Glomerular visceral epithelial cell (primary cell): ENCODE measurements around the gene STOML1.

ENCODE experiments used
- DNase-seq: peaks from one replicate; pipeline ENCODE4 v3.0.0-alpha.2; 2016; ENCODE audit errors: extremely low spot score

Gene STOML1

DNA sequence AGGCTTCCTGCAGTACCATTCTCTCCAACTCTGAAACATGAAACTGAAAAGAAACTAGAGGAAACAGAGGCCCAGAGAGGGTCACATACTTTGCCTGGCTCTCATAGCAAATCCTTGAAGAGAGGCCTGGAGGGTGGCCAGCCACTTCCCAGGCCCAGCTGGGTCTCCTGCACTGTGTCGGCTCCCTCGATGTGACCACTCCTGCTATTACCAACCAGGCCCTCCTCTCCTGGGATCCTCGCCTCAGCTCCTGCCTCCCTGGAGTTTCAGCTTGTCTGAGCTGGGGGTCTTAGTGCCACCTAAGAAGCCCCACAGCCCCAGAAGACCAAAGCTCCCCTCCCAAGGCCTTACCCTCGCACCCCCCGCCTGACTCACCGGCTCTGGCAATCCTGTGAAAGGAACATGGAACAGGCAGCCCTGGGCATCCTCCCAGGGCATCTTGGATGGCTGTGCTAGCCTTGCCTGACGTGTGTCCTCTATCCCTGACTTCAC is 61.3 kb downstream of the STOML1 start:
- peak; percentile 87 for DNase-seq

DNA sequence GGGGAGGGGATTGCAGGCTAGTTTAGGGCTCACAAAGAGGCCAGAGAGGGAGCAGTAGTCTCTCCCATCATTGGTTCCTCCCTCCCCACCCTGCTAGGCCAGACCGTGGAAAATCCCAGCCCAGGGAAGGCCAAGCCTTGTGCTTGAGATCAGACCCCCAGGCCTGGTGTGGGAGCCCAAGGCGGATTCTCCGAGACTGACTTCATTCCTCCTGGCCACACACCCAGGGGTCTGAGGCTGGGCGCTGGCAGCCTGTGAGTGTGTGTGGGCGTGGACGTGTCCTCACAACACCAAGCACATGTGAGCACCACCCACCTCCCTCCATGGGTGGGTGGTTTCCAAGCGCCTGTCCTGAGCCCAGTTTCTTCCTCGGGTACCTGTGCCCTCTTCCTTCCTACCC is 61.7 kb downstream of the STOML1 start:
- DNase-seq = peak; percentile 98

DNA sequence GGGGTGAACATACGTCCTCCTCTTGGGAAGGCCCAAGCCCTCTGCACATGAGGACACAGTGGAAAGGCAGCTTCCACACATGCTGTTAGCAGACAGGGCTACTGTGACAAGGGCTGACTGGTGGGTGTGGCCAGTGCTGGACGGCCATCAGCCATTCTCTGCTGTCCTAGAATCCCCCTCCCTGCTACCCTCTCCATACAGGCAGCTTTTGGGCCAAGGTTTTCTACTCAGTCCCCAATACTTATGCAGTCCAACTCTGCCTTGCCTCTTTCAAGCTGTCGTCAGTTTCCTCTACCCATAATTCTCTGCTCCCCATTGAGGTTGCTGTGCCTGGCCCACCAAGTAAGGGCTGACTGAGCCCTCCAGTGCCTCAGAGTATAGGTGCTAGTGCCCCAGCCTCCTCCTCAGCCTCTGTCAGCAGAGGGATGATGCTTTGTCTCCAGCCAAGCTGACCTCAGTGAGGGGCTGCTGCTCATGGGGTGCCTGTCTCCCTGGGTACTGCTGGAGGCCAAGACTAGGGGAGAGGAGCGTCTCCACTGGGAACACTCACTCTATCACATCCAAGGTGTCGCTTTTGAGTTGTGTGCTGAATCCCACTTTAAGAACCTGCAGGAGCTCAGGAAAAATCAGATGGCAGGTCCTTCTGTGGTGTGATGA is 63.0 kb downstream of the STOML1 start:
- peak; percentile 52 for DNase-seq
